ENCODE results near the gene ETV3.

The ETV3 gene

DNA sequence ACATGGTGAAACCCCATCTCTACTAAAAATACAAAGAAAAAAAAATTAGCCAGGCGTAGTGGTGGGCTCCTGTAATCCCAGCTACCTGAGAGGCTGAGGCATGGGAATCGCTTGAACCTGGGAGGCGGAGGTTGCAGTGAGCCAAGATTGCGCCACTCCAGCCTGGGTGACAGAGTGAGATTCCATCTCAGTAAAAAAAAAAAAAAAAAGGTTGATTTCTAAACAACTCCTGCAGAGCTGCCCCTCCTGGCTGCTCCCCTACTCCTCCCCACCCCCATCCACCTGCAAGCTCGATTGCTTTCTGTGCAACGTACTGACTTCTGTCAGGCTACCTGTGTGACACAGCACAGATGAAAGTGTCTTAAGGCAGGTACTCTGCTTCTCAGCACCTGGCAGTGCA is 51.9 kb downstream of the ETV3 start:
- Histone ChIP-seq H3K36me3 (ENCODE audit: insufficient read depth, low read length) (no peaks in the 10 kb centered on the region), H3K4me1 (ENCODE audit: insufficient read depth, low read length) (no peaks in the 10 kb centered on the region), H3K27me3 (ENCODE audit: insufficient read depth, low read length) (peaks cover 14% of the 10 kb centered on the region), H2AFZ (ENCODE audit: low read depth, low read length) (no peak overlapping the region), H3K9me3 (ENCODE audit: low read length) (no peaks in the 10 kb centered on the region), H3K4me3 (ENCODE audit: low read length) (no peak overlapping the region)

DNA sequence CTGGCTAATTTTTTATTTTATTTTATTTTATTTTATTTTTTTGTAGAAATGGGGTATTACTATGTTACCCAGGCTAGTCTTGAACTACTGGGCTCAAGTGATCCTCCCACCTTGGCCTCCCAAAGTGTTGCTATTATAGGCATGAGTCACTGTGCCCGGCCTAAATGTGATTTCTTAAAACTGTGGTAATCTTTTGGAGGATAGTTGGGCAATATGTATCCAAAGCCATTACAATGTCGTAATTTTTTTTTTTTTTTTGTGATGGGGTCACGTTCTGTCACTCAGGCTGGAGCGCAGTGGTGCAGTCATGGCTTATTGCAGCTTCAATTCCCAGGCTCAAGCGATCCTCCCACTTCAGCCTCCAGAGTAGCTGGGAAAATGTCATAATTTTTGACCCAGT is 52.8 kb downstream of the ETV3 start:
- peaks cover 13% of the 10 kb centered on the region for H3K27me3 ChIP-seq (ENCODE audit: insufficient read depth, low read length)
- no peaks in the 10 kb centered on the region for H3K4me1 ChIP-seq (ENCODE audit: insufficient read depth, low read length)
- H3K4me3 ChIP-seq (ENCODE audit: low read length): no peak overlapping the region
- H3K9me3 ChIP-seq (ENCODE audit: low read length): no peaks in the 10 kb centered on the region
- no peaks in the 10 kb centered on the region for H3K36me3 ChIP-seq (ENCODE audit: insufficient read depth, low read length)
- H2AFZ ChIP-seq (ENCODE audit: low read depth, low read length): no peak overlapping the region

DNA sequence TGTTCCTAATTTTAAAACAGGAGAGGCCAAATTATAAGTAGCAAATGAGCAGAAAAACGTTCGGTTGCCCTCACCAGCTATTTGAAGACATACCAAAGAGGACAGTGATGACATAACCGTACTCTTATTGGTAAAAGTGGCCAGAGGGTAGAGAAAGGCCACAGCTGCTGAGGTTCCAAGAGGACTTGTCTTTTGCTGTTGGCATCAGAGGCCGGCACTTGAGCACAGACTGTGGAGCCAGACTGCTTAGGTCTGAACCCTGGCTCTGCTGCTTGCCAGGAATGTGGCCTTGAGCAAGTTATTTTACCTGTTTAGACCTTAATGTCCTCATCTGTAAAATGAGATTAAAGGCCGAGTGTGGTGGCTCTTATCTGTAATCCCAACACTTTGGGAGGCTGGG is 53.5 kb downstream of the ETV3 start:
- Histone ChIP-seq H3K27me3 (ENCODE audit: insufficient read depth, low read length) (peaks cover 12% of the 10 kb centered on the region), H3K4me3 (ENCODE audit: low read length) (no peak overlapping the region), H3K36me3 (ENCODE audit: insufficient read depth, low read length) (no peaks in the 10 kb centered on the region), H3K9me3 (ENCODE audit: low read length) (no peaks in the 10 kb centered on the region), H3K4me1 (ENCODE audit: insufficient read depth, low read length) (no peaks in the 10 kb centered on the region), H2AFZ (ENCODE audit: low read depth, low read length) (no peak overlapping the region)

DNA sequence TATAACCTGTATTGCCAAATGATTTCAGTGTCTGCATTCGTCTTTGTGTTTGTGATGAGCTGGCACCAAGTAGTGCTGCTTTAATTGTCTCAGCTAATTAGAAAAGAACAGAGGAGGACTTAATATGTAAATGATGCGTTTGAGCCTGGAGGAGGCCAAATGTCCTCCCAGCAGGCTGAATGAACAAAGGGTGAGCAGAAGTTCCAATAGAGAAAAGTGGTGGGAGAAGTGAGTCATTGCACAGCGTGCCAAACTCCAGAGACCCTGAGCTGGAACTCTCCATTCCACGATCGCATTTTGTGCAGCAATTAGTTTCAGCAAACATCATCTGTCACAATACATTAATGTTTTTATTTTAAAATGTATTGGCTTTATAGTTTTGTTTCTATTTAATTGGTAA is 56.5 kb downstream of the ETV3 start:
- Histone ChIP-seq H2AFZ (ENCODE audit: low read depth, low read length) (no peak overlapping the region), H3K27me3 (ENCODE audit: insufficient read depth, low read length) (peaks cover 13% of the 10 kb centered on the region), H3K36me3 (ENCODE audit: insufficient read depth, low read length) (no peaks in the 10 kb centered on the region), H3K9me3 (ENCODE audit: low read length) (no peaks in the 10 kb centered on the region), H3K4me1 (ENCODE audit: insufficient read depth, low read length) (no peaks in the 10 kb centered on the region), H3K4me3 (ENCODE audit: low read length) (no peak overlapping the region)

DNA sequence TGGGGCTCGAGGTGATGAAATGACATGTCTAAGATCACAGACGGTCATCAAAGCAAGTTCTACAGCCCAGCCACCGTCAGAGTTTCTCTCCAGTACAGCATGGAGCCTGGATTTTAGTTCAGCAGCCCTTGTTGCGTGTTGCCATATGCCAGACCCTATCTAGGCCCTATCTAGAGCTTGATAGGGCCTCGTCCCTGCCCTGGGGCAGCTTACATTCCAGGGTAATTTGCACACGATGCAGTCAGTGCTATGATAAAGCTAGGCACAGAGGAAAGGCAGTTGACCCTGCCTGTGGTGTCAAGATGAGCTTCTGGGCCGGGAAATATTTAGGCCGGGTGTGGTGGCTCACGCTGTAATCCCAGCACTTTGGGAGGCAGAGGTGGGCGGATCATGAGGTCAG is 57.5 kb downstream of the ETV3 start:
- Histone ChIP-seq H3K4me3 (ENCODE audit: low read length) (no peak overlapping the region), H3K9me3 (ENCODE audit: low read length) (no peaks in the 10 kb centered on the region)

DNA sequence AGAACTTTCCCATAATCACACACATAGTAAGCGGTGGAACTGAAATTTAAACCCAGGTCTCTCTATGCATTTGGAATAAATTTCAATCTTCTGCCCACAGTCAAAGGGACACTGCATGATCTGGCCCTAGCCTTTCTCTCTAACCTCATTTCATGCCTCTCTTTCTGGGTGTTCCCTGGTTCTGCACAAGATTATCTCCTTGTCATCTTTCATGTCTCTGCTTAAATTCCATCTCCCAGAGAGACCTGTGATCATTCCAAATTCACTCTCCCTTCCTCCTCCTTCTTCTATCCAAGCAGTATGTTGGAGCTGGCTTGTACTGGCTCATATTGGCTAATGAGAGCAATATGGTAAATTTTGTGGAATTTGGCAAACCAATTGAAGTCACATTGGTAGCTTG is 60.8 kb downstream of the ETV3 start:
- no peaks in the 10 kb centered on the region for H3K4me1 ChIP-seq (ENCODE audit: insufficient read depth, low read length)
- peaks cover 3% of the 10 kb centered on the region for H3K27me3 ChIP-seq (ENCODE audit: insufficient read depth, low read length)
- no peaks in the 10 kb centered on the region for H3K9me3 ChIP-seq (ENCODE audit: low read length)
- no peak overlapping the region for H3K4me3 ChIP-seq (ENCODE audit: low read length)
- no peaks in the 10 kb centered on the region for H3K36me3 ChIP-seq (ENCODE audit: insufficient read depth, low read length)
- H2AFZ ChIP-seq (ENCODE audit: low read depth, low read length): no peak overlapping the region

More for the DNA sequence above, 57.5 kb downstream of the ETV3 start:
- Histone ChIP-seq H3K27me3 (ENCODE audit: insufficient read depth, low read length) (peaks cover 13% of the 10 kb centered on the region), H3K36me3 (ENCODE audit: insufficient read depth, low read length) (no peaks in the 10 kb centered on the region), H3K4me1 (ENCODE audit: insufficient read depth, low read length) (no peaks in the 10 kb centered on the region), H2AFZ (ENCODE audit: low read depth, low read length) (no peak overlapping the region)

DNA sequence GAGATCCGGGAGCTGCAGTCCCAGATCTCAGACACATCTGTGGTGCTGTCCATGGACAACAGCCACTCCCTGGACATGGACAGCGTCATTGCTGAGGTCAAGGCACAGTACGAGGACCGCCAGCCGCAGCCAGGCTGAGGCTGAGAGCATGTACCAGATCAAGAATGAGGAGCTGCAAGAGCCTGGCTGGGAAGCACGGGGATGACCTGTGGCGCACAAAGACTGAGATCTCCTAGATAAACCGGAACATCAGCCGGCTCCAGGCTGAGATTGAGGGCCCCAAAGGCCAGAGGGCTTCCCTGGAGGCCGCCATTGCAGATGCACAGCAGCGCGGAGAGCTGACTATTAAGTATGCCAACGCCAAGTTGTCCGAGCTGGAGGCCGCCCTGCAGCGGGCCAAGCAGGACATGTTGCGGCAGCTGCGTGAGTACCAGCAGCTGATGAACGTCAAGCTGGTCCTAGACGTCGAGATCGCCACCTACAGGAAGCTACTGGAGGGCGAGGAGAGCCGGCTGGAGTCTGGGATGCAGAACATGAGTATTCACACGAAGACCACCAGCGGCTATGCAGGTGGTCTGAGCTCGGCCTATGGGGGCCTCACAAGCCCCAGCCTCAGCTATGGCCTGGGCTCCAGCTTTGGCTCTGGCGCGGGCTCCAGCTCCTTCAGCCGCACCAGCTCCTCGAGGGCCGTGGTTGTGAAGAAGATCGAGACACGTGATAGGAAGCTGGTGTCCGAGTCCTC is 64.1 kb downstream of the ETV3 start:
- no peaks in the 10 kb centered on the region for H3K4me1 ChIP-seq (ENCODE audit: insufficient read depth, low read length)
- no peak overlapping the region for H3K4me3 ChIP-seq (ENCODE audit: low read length)
- H3K9me3 ChIP-seq (ENCODE audit: low read length): no peaks in the 10 kb centered on the region
- H3K36me3 ChIP-seq (ENCODE audit: insufficient read depth, low read length): no peaks in the 10 kb centered on the region
- H2AFZ ChIP-seq (ENCODE audit: low read depth, low read length): no peak overlapping the region
- H3K27me3 ChIP-seq (ENCODE audit: insufficient read depth, low read length): peaks cover 10% of the 10 kb centered on the region

Measured in neuron (in vitro differentiated cells).